HG03045 (cell line): ENCODE results near the gene C17orf107.
"Not testable (repeated sequence)": the region's sequence is repeated elsewhere in the genome, so short reads cannot be mapped to it uniquely, and the experiment has no call there.

Experiments
- ATAC-seq: cut with Tn5 transposase; IDR thresholded peaks from one replicate; pipeline ENCODE4 v1.9.1; 2021; ENCODE audit warnings: mild to moderate bottlenecking, moderate library complexity; ENCODE audit not compliant: unreplicated experiment

C17orf107 gene

DNA sequence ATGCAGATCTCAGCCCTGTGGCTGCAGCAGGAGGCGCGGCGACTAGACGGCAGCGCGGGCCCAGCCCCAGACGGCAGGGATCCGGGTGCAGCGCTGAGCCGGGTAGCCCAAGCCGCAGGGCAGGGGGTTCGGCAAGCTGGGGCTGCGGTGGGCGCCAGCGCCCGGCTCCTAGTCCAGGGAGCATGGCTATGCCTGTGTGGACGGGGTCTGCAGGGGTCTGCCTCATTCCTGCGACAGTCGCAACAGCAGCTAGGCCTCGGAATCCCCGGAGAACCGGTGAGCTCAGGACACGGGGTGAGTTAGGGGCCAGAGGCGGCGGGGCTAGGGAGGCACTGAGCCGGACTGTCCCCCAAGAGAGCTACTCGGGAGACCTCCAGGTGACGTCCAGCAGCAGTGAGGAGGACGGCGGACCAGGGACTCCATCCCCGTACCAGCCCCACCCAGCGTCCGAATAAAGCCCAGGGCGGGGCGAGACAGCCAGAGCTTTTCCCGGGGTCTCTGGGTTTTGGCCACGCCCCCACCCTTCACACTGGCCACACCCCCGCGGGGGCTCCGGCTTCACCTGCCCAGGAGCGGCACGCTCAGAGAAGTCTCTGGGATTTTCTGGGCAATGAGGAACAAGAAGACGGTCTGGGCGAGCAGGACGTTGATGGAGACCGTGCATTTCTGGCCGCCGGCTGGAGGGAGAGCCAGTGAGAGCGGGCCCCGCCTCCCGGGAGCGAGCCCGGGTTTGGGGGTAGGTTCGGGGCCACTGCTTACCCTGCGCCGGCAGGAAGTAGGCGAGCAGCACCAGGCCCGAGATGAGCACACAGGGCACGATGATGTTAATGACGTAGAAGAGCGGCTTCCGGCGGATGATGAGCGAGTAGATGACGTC, 1.1 kb downstream of the C17orf107 start:
- no peak for ATAC-seq

GRCh38 chr17:4901108-4901647, 1.8 kb downstream of the C17orf107 start:
- no peak for ATAC-seq

DNA sequence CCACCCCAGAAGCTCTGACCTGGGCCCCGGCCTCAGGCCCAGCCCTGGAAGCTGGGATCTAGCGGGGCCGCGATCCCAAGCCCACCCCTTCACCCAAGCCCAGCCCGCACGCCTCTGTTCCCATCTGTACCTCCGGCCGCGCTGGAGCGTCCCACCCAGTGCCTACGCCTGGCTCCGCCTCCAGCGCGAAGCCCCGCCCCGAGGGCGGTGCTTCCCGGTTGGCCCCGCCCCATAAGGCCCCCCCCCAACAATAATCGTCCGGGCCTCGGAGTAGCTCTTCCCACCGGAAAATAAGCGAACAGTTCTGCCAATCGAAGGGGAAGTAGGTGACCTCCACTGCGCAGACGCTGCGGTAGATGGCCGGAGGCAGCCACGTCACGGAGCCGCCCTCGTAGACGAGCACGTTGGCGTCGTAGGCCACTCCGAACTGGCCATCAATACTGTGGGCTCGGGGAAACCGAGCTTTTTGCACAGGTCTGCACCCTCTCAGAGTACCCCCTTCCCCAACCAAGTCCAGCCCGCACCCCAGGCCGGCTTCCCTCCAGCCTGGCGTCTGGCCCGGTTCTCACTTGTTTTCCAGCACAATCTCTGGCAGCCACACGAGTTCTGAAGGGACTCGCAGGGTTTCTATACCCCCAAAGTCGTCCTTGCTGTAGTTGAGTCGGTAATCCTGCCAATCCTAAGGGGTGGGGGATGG, 2.5 kb downstream of the C17orf107 start:
- ATAC-seq = no peak

DNA sequence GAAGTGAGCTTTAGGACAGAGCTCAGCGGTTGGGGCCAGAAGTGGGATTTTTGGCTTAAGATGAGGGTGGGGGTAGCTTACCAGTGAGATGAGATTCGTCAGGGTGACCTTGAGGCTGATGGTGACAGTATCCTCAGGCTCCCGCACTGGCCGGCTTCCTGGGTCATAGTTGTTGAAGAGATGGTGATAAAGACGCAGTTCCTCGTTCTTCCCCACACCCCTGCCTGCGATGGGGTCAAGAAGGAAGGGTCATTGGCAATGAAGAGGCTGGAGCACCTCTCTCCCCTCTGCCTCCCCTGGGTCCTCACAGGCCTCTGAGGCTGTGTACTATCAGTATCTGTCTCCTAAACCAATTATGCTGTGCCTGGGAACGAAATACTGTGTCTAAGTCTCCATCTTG, 3.2 kb downstream of the C17orf107 start:
- no peak for ATAC-seq

DNA sequence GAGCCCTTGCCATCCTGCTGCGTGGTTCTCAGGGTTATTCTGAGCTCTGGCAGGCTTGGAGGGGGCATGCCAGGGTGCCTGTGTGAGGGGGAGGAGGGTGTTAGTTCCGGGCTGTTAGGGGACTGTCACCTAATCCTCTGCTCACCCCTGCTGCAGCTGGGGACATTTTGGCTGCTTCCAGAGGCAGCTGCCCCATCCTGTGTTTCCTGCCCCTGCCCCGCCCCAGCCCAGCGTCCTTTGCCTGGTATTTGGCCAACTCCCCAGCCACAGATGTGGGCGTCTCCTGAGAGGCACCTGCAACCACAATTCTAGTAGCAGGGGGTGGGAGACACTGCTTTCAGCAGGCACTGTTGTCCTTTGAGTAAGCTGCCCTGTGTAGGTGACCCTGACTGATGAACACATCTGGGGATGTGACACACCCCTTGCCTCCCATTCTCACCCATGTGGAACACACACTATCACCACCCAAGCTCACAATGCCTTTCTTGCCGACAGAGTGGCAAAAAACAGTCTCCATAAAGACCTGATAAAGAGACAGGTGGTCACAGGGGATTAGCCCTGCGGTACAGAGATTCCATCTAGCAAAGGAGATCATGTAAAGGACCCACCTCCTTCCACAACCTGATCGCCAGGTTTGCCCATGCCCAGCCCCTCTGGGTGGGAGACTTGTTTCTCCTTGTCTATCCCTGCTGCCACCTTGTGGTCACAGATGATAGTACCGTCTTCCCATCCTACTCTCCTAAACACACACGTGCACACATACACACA, 3.9 kb downstream of the C17orf107 start, which contains the start of gene CHRNE:
TSS of gene CHRNE (minus strand) at position 48 of the 768 bp plus-strand sequence. CDS start at position 13, 35 bp downstream.
- no peak for ATAC-seq

GRCh38 chr17:4906642-4907041, 7.3 kb downstream of the C17orf107 start:
- not testable (repeated sequence) for ATAC-seq

DNA sequence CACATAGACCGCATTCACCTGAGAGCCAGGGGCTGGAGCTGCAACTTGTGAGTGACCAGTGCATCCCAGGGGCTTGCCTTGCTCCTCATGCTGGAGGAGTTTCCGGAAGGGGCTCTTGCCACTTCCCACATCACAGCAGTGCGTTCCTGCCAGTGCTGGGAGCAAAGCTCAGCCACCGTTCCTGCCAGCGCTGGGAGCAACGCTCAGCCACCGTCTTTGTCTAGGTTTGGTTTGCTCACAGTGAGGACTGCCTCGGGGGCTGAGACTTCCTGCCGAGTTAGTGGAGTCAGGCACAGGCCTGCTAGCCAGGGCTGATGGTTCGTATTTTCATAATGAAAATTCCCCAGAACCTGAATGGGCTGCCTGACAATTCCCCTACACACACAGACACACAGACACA, 9.0 kb downstream of the C17orf107 start:
- no peak for ATAC-seq

DNA sequence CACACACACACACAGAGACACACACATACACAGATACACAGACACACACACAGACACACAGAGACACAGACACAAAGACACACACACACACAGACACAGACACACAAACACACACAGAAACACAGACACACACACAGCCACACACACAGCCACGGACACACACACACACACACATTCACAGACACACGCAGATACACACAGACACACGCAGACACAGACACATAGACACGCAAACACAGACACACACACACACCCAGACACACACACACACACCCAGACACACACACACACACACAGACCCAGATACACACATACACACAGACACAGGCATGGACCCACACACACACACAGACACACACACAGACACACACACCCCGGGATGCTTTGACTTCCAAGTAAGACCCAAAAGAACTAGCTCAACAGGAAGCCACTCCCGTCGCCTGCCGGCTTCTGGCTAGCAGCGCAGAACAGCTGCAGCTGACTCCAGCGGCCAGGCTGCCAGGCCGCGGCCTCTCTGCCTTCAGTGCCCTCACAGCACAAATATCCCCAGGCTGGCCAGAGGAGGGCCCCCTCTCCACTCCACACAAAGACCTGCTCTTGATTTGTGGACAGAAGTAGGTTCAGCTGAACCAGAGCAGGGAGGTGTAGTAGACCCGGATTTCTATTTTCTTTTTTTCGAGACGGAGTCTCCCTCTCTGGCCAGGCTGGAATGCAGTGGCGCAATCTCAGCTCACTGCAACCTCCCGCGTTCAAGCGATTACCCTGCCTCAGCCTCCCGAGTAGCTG, 9.6 kb downstream of the C17orf107 start:
- no peak for ATAC-seq

GRCh38 chr17:4913994-4914393, 14.7 kb downstream of the C17orf107 start:
- no peak for ATAC-seq

GRCh38 chr17:4914551-4914950, 15.2 kb downstream of the C17orf107 start:
- not testable (repeated sequence) for ATAC-seq

- ATAC-seq = no peak
Measured at GRCh38 chr17:4919511-4920047, 20.2 kb downstream of the C17orf107 start.

- ATAC-seq = no peak
Measured at GRCh38 chr17:4920351-4921048, 21.2 kb downstream of the C17orf107 start.

GRCh38 chr17:4921320-4921719, 22.0 kb downstream of the C17orf107 start:
- ATAC-seq = no peak

GRCh38 chr17:4926577-4927335, 27.4 kb downstream of the C17orf107 start:
- not testable (repeated sequence) for ATAC-seq

DNA sequence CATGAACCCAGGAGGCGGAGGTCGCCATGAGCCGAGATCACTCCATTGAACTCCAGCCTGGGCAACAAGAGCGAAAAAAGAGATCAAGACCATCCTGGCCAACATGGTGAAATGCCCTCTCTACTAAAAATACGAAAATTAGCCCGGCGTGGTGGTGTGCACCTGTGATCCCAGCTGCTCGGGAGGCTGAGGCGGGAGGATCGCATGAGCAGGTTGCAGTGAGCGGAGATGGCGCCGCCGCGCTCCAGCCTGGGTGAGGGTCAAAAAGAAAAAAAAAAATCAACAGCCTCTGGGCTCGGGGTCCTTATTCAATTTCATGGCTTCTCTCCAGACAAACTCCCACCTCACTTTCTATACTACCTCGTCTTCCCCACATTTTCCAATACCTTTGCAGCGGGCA, 29.5 kb downstream of the C17orf107 start:
- no peak for ATAC-seq

- no peak for ATAC-seq
Measured at GRCh38 chr17:4931963-4932362, 32.6 kb downstream of the C17orf107 start, which contains the start of gene GP1BA. TSS of gene GP1BA (plus strand) at chr17:4932277. CDS start at chr17:4932605, 328 bp downstream.

GRCh38 chr17:4932756-4933155, 33.4 kb downstream of the C17orf107 start:
- no peak for ATAC-seq

DNA sequence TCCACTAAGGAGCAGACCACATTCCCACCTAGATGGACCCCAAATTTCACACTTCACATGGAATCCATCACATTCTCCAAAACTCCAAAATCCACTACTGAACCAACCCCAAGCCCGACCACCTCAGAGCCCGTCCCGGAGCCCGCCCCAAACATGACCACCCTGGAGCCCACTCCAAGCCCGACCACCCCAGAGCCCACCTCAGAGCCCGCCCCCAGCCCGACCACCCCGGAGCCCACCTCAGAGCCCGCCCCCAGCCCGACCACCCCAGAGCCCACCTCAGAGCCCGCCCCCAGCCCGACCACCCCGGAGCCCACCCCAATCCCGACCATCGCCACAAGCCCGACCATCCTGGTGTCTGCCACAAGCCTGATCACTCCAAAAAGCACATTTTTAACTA, 34.3 kb downstream of the C17orf107 start:
- no peak for ATAC-seq
